HEK293 (cell line): ENCODE results near the gene GIPC2.
"Not testable (repeated sequence)": the region's sequence is repeated elsewhere in the genome, so short reads cannot be mapped to it uniquely, and the experiment has no call there.

ENCODE experiments used
- CTCF ChIP-seq: fragments of 450-650 bp; formaldehyde crosslinking; IDR thresholded peaks from 2 replicates; pipeline ENCODE4 v1.5.1; 2016; ENCODE audit warnings: missing biosample characterization, missing genetic modification characterization
- ZNF146 ChIP-seq: fragments of 450-650 bp; formaldehyde crosslinking; IDR thresholded peaks from 2 replicates; pipeline ENCODE4 v1.5.1; 2016; ENCODE audit warnings: missing biosample characterization, missing genetic modification characterization

GRCh38 chr1:78120485-78120884 lies 74.7 kb downstream of the GIPC2 start:
- not testable (repeated sequence) for TF ChIP-seq CTCF, ZNF146 (tag by site-specific recombination)
